ENCODE measurements around the gene WIPF2. TPM values are rescaled to one million over a fixed set of nuclear protein-coding genes. Genes with fewer than 3 reads are reported as not detected.

WIPF2 gene
- total RNA-seq, 1 experiment from 2014 or later: 23.0 TPM

GRCh38 chr17:40317880-40318829, 99.1 kb downstream of the WIPF2 start:
- H3K4me3 Mint-ChIP-seq: peak overlapping the region; percentile 90
- peaks cover 74% of the 10 kb centered on the region for H3K4me1 Mint-ChIP-seq
- CTCF ChIA-PET: interaction anchor here (0.7 to 3.5 kb wide), 43 partner anchors 8 to 1421 kb away, joined by 3 to 117 read pairs (median 4); partner anchors contain the start of genes CDC6, RARA, TOP2A and WIPF2
- peak overlapping the region; percentile 97 for H3K27ac Mint-ChIP-seq
- TF ChIP-seq ELF4 (CRISPR knock-in tag; IDR thresholded peaks at IDR 0.05; ENCODE audit: low read depth) (no peak), ETV6 (CRISPR knock-in tag; IDR thresholded peaks at IDR 0.05) (peak; percentile 21; the same call in 1 of the 2 replicates), USF1 (CRISPR knock-in tag; IDR thresholded peaks at IDR 0.05) (peak; percentile 96), GABPB1 (CRISPR knock-in tag; IDR thresholded peaks at IDR 0.05) (peak; percentile 37), FOXP4 (CRISPR knock-in tag; IDR thresholded peaks at IDR 0.05) (peak; percentile 32; the same call in 1 of the 2 replicates), ARID4B (CRISPR knock-in tag; IDR thresholded peaks at IDR 0.05; ENCODE audit: borderline replicate concordance) (0 out of 2 replicates have a peak, but pooled peaks have one; percentile 39), HMGXB4 (CRISPR knock-in tag; IDR thresholded peaks at IDR 0.05) (no peak), AFF4 (CRISPR knock-in tag; IDR thresholded peaks at IDR 0.05; ENCODE audit: borderline replicate concordance) (no peak), USF2 (CRISPR knock-in tag; IDR thresholded peaks at IDR 0.05) (peak; percentile 95), FOXP1 (CRISPR knock-in tag; IDR thresholded peaks at IDR 0.05; ENCODE audit: borderline replicate concordance) (0 out of 2 replicates have a peak, but pooled peaks have one; percentile 46), TEAD1 (CRISPR knock-in tag; IDR thresholded peaks at IDR 0.05) (0 out of 2 replicates have a peak, but pooled peaks have one; percentile 12), ZNF423 (CRISPR knock-in tag; IDR thresholded peaks at IDR 0.05) (peak; percentile 73), MAX (CRISPR knock-in tag; IDR thresholded peaks at IDR 0.05) (peak; percentile 81), NFYB (CRISPR knock-in tag; conservative IDR thresholded peaks at IDR 0.05; ENCODE audit: low read depth) (peak; percentile 83), NFATC4 (CRISPR knock-in tag; IDR thresholded peaks at IDR 0.05) (no peak), SP1 (CRISPR knock-in tag; conservative IDR thresholded peaks at IDR 0.05) (peak; percentile 88), JAZF1 (CRISPR knock-in tag; IDR thresholded peaks at IDR 0.05) (no peak), ZNF232 (CRISPR knock-in tag; IDR thresholded peaks at IDR 0.05) (peak; percentile 40; the same call in 1 of the 2 replicates)
- H3K27me3 Mint-ChIP-seq (ENCODE audit: low read depth): peaks cover 22% of the 10 kb centered on the region
- ATAC-seq (peak; percentile 93), DNase-seq (ENCODE audit: low spot score) (peak; percentile 96)
- H3K9me3 Mint-ChIP-seq: no peaks in the 10 kb centered on the region
- POLR2A ChIA-PET: interaction anchor here (1.0 to 2.0 kb wide), 5 partner anchors 9 to 30 kb away, joined by 3 to 17 read pairs (median 5); no protein-coding TSS in a partner anchor
- H3K36me3 Mint-ChIP-seq: no peaks in the 10 kb centered on the region

Data from WTC11 (cell line).